ENCODE measurements around the gene RBM17.

The RBM17 gene

DNA sequence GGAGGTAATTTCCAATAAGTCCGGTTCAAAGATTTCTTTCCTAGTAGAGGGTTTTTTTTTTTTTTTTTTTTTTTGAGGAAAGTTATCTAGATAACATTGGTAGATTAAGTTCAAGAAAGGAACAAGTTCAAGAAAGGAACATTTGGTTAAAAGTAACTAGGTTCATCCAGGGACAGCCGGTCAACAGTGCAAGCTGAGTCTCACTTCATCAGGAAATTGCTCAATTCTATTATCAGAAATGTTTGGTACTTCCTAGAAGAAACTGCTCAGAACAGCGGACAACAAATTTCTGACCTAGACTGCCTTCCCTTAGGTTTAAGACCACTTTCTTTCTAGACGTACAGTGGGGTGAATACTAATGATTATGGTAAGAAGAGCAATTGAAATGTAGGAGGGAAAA lies 23.0 kb upstream of the RBM17 start:
- no peak for DNase-seq (ENCODE audit: extremely low read depth, low read depth)
- TF ChIP-seq, protein P1, sequence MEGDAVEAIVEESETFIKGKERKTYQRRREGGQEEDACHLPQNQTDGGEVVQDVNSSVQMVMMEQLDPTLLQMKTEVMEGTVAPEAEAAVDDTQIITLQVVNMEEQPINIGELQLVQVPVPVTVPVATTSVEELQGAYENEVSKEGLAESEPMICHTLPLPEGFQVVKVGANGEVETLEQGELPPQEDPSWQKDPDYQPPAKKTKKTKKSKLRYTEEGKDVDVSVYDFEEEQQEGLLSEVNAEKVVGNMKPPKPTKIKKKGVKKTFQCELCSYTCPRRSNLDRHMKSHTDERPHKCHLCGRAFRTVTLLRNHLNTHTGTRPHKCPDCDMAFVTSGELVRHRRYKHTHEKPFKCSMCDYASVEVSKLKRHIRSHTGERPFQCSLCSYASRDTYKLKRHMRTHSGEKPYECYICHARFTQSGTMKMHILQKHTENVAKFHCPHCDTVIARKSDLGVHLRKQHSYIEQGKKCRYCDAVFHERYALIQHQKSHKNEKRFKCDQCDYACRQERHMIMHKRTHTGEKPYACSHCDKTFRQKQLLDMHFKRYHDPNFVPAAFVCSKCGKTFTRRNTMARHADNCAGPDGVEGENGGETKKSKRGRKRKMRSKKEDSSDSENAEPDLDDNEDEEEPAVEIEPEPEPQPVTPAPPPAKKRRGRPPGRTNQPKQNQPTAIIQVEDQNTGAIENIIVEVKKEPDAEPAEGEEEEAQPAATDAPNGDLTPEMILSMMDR (IDR thresholded peaks at IDR 0.05; ENCODE audit: low read depth, low read length): no peak

- no peak for DNase-seq (ENCODE audit: extremely low read depth, low read depth)
- TF ChIP-seq, protein P1 (IDR thresholded peaks at IDR 0.05; ENCODE audit: low read depth, low read length): no peak
These were observed 21.4 kb upstream of the RBM17 start for GRCh38 chr10:6067457-6067856.

DNA sequence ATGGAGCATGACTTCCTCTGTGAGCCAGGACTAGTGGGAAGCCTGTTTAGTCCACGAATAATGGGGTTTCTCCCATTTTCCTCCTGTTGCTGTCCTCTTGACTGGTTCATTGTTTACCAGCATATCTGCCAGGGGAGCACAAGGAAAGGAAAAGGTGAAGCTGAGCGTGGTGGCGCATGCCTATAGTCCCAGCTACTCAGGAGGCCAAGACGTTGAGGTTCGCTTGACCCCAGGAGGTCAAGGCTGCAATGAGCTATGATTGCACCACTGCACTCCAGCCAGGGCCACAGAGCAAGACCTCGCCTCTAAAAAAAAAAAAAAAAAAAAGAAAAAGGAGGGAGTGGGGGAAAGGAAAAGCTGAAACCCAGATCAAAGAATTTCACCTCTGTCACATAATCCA lies 20.8 kb upstream of the RBM17 start:
- TF ChIP-seq, protein P1 (IDR thresholded peaks at IDR 0.05; ENCODE audit: low read depth, low read length): no peak
- no peak for DNase-seq (ENCODE audit: extremely low read depth, low read depth)

GRCh38 chr10:6068422-6068821 lies 20.4 kb upstream of the RBM17 start:
- TF ChIP-seq, protein P1 (IDR thresholded peaks at IDR 0.05; ENCODE audit: low read depth, low read length): no peak
- no peak for DNase-seq (ENCODE audit: extremely low read depth, low read depth)

GRCh38 chr10:6069081-6069931 lies 19.5 kb upstream of the RBM17 start:
- TF ChIP-seq, protein P1 (IDR thresholded peaks at IDR 0.05; ENCODE audit: low read depth, low read length): no peak
- DNase-seq (ENCODE audit: extremely low read depth, low read depth): no peak

GRCh38 chr10:6070660-6071059 lies 18.2 kb upstream of the RBM17 start:
- TF ChIP-seq, protein P1 (IDR thresholded peaks at IDR 0.05; ENCODE audit: low read depth, low read length): no peak
- no peak for DNase-seq (ENCODE audit: extremely low read depth, low read depth)
